ENCODE results near the gene IPO11.

DNA sequence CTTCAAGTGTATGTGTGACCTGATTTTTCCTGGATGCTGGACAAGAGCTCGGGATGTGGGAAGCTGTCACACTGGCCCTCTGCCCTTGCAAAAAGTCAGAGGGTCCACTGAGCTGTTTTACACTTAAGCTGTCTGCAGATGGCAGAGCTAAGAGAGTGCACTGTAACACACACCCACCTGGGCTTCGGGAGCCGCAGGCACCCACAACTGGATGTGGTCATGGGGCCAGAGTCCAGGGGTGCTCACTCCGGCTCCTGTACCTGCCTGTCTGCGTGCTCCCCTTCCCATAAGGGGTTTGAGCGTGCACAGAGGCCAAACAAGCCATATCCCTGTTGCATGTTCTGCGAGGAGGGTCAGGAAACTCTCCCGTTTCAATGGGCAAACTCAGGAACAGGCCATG is 248.6 kb downstream of the IPO11 start:
- TF ChIP-seq EZH2 (IDR thresholded peaks at IDR 0.05; ENCODE audit: low read depth) = no peak
- TF ChIP-seq, protein P1, sequence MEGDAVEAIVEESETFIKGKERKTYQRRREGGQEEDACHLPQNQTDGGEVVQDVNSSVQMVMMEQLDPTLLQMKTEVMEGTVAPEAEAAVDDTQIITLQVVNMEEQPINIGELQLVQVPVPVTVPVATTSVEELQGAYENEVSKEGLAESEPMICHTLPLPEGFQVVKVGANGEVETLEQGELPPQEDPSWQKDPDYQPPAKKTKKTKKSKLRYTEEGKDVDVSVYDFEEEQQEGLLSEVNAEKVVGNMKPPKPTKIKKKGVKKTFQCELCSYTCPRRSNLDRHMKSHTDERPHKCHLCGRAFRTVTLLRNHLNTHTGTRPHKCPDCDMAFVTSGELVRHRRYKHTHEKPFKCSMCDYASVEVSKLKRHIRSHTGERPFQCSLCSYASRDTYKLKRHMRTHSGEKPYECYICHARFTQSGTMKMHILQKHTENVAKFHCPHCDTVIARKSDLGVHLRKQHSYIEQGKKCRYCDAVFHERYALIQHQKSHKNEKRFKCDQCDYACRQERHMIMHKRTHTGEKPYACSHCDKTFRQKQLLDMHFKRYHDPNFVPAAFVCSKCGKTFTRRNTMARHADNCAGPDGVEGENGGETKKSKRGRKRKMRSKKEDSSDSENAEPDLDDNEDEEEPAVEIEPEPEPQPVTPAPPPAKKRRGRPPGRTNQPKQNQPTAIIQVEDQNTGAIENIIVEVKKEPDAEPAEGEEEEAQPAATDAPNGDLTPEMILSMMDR (conservative IDR thresholded peaks at IDR 0.05) = no peak
